Measurements from ENCODE around the gene FXYD4. TPM values are rescaled to one million over a fixed set of nuclear protein-coding genes. Genes with fewer than 3 reads are reported as not detected.

Gene FXYD4
- total and polyA plus RNA-seq, 2 of the 8 experiments (the other 6 are each of a cell fraction or from before 2014, with no cell fraction given): not detected

DNA sequence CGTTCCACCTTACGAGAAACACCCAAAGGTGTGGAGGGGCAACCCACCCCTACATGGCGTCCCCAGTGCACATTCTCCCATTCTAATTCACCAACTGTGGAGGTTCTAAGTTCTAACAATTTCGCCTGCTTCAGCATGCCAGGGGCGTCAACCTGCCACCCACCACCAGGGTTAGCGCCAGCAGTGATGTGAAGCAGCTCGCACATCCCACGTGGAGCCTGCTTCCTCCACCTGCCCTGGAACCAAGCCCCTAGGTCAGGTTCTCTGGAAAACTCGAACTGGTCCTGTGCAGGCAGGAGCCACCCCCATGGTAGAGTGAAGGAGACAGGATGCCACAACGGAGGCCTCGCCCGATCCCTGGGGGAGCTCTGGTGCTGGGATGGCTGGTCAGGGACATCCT lies 33.3 kb upstream of the FXYD4 start:
- no peaks in the 10 kb centered on the region for H3K79me2 ChIP-seq (ENCODE audit: control insufficient read depth in 1 of 2, insufficient read depth in 2 of 2, low read length in 2 of 2)
- H4K91ac ChIP-seq (replicated peaks; ENCODE audit: insufficient read length, low read length): peak overlapping the region; percentile 98
- CTCF ChIA-PET (ENCODE audit: partially characterized antibody): interaction anchor here (0.7 to 3.2 kb wide), 14 partner anchors 8 to 181 kb away, joined by 3 to 17 read pairs (median 4); no protein-coding TSS in a partner anchor
- H3K9me3 ChIP-seq (ENCODE audit: insufficient read depth in 2 of 2, low read depth in 1 of 2, low read length in 1 of 2): no peaks in the 10 kb centered on the region
- 78% methylated on average over 12 of the region's 12 CpGs; no CpG with 5 or more reads in 1 of the 2 experiments for WGBS, 2 experiments (ENCODE audit: extremely low coverage in 1 of 2, insufficient coverage in 1 of 2, insufficient read length in 1 of 2, insufficient replicate concordance in 2 of 2, low coverage in 1 of 2, low lambda C conversion rate in 2 of 2, missing lambda C conversion rate in 1 of 2)
- H3K23me2 ChIP-seq (ENCODE audit: low read depth, low read length): no peaks in the 10 kb centered on the region
- no peaks in the 10 kb centered on the region for H4K20me1 ChIP-seq (replicated peaks in 1 of 2; ENCODE audit: control insufficient read depth in 1 of 2, insufficient read depth in 2 of 2, low read length in 2 of 2)
- H4K5ac ChIP-seq (ENCODE audit: insufficient read length, low read depth, low read length): peak overlapping the region; percentile 86
- H2BK20ac ChIP-seq (ENCODE audit: low read length): peak overlapping the region; percentile 40; the same call in 1 of the 2 replicates
- H3K4me2 ChIP-seq (ENCODE audit: insufficient read depth in 1 of 2, low read depth in 2 of 2, low read length in 2 of 2): peak overlapping the region in 1 of 2 experiments; percentile 28; a peak in 1 of 4 replicates
- peak overlapping the region; percentile 62; the same call in 1 of the 2 replicates for H2BK5ac ChIP-seq (ENCODE audit: low read depth, low read length)
- no peaks in the 10 kb centered on the region for H3K36me3 ChIP-seq (ENCODE audit: control insufficient read depth in 2 of 4, insufficient read depth in 4 of 4, low read length in 3 of 4)
- peak overlapping the region; percentile 18 for H2BK120ac ChIP-seq (replicated peaks; ENCODE audit: low read depth, low read length)
- H2AFZ ChIP-seq (ENCODE audit: low read length): no peak overlapping the region
- FAIRE-seq (no peak), DNase-seq (ENCODE audit: low read depth in 1 of 2, low spot score in 2 of 2) (no peak)
- H3K4ac ChIP-seq (replicated peaks; ENCODE audit: insufficient read length, low read depth, low read length): peak overlapping the region; percentile 72
- H3K14ac ChIP-seq (ENCODE audit: insufficient read length): no peak overlapping the region
- peak overlapping the region; percentile 54; the same call in 1 of the 2 replicates for H2AK5ac ChIP-seq (ENCODE audit: low read depth, low read length)
- no peak overlapping the region for H3K27ac ChIP-seq (ENCODE audit: low read depth, low read length)
- H3K23ac ChIP-seq (ENCODE audit: insufficient read length): no peak overlapping the region
- H4K8ac ChIP-seq (ENCODE audit: extremely low read depth, insufficient read depth, low read length): no peak overlapping the region
- H3K56ac ChIP-seq (replicated peaks; ENCODE audit: insufficient read length, low read depth, low read length): no peak overlapping the region
- no peak overlapping the region for H3K4me3 ChIP-seq (ENCODE audit: extremely low read depth in 1 of 4, insufficient read depth in 2 of 4, low read depth in 3 of 4, low read length in 4 of 4)
- no peak overlapping the region for H3K9ac ChIP-seq (replicated peaks in 1 of 4; ENCODE audit: extremely low read depth in 1 of 4, low read depth in 3 of 4, low read length in 3 of 4)
- H3K79me1 ChIP-seq (ENCODE audit: low read depth, low read length): no peaks in the 10 kb centered on the region
- POLR2A ChIA-PET (ENCODE audit: partially characterized antibody): interaction anchor here (0.9 to 1.1 kb wide), 2 partner anchors 16 to 70 kb away, joined by 3 to 4 read pairs; no protein-coding TSS in a partner anchor
- no peak overlapping the region for H2BK15ac ChIP-seq (ENCODE audit: low read length)
- no peaks in the 10 kb centered on the region for H3K27me3 ChIP-seq (replicated peaks in 1 of 4; ENCODE audit: control insufficient read depth in 3 of 4, extremely low read depth in 1 of 4, insufficient read depth in 3 of 4, low read length in 3 of 4)
- H3K18ac ChIP-seq (ENCODE audit: extremely low read depth, low read length): peak overlapping the region; percentile 93
- H2BK12ac ChIP-seq (ENCODE audit: low read depth, low read length): peak overlapping the region; percentile 86
- TF ChIP-seq, protein P1, sequence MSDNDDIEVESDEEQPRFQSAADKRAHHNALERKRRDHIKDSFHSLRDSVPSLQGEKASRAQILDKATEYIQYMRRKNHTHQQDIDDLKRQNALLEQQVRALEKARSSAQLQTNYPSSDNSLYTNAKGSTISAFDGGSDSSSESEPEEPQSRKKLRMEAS (IDR thresholded peaks at IDR 0.05): peak; percentile 55; the same call in 1 of the 2 replicates
- TF ChIP-seq, protein P2, sequence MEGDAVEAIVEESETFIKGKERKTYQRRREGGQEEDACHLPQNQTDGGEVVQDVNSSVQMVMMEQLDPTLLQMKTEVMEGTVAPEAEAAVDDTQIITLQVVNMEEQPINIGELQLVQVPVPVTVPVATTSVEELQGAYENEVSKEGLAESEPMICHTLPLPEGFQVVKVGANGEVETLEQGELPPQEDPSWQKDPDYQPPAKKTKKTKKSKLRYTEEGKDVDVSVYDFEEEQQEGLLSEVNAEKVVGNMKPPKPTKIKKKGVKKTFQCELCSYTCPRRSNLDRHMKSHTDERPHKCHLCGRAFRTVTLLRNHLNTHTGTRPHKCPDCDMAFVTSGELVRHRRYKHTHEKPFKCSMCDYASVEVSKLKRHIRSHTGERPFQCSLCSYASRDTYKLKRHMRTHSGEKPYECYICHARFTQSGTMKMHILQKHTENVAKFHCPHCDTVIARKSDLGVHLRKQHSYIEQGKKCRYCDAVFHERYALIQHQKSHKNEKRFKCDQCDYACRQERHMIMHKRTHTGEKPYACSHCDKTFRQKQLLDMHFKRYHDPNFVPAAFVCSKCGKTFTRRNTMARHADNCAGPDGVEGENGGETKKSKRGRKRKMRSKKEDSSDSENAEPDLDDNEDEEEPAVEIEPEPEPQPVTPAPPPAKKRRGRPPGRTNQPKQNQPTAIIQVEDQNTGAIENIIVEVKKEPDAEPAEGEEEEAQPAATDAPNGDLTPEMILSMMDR (IDR thresholded peaks at IDR 0.05; ENCODE audit: control extremely low read depth in 1 of 3, insufficient read depth in 1 of 3, low read depth in 1 of 3, low read length in 3 of 3): peak in 1 of 3 experiments; percentile 57; a peak in 1 of 4 replicates
- no peak for TF ChIP-seq EZH2 (IDR thresholded peaks at IDR 0.05; ENCODE audit: low read depth, low read length, severe bottlenecking)
- peaks cover 4 to 11% (median 7%) of the 10 kb centered on the region in 4 experiments for H3K4me1 ChIP-seq (replicated peaks in 1 of 4; ENCODE audit: control insufficient read depth in 3 of 4, insufficient read depth in 4 of 4, low read length in 3 of 4)

All from H1 (cell line).